Body of pancreas (tissue), 4 donors: ENCODE measurements around the gene NGLY1. TPM values are rescaled to one million over a fixed set of nuclear protein-coding genes. Genes with fewer than 3 reads are reported as not detected.

ENCODE experiments used
- ATAC-seq: fragments of 150-250 bp; one replicate; pipeline ENCODE4 v1.9.1; 2016
- DNase-seq, 4 donors: peaks; one replicate each; pipeline ENCODE4 v3.0.0-alpha.2; 2019
- H3K27ac ChIP-seq, 4 donors: fragments of 200-600 bp; sonication (generic); 1 replicate in 3 of 4; 2 replicates in 1 of 4; pipeline versions ENCODE4 v1.5.1 to v1.6.1; 2016 to 2019; ENCODE audit warnings: mild to moderate bottlenecking in 1 of 4, mixed read lengths in 1 of 4, moderate library complexity in 1 of 4
- H3K27me3 ChIP-seq, 2 donors: fragments of 200-600 bp; sonication (generic); one replicate each; pipeline ENCODE4 v1.6.0; 2016; ENCODE audit warnings: mild to moderate bottlenecking in 1 of 2
- H3K36me3 ChIP-seq, 2 donors: fragments of 200-600 bp; sonication (generic); replicated peaks in 1 of 2; 2 replicates each; pipeline ENCODE4 v1.5.1; 2016; ENCODE audit warnings: low read depth in 2 of 2; ENCODE audit not compliant: insufficient read depth in 1 of 2
- H3K4me1 ChIP-seq: fragments of 200-600 bp; sonication (generic); one replicate; pipeline ENCODE4 v1.6.0; 2016
- H3K4me3 ChIP-seq, 2 donors: fragments of 200-600 bp; sonication (generic); 1 replicate in 1 of 2; 2 replicates in 1 of 2; pipeline ENCODE4 v1.5.1; 2016 to 2019
- H3K9me3 ChIP-seq, 3 donors: fragments of 200-600 bp; sonication (generic); 1 replicate in 2 of 3; 2 replicates in 1 of 3; pipeline ENCODE4 v1.5.1; 2016
- POLR2A ChIP-seq, 3 donors: fragments of 450-650 bp; IDR thresholded peaks; one replicate each; pipeline ENCODE4 v1.6.1; 2016; ENCODE audit warnings: antibody characterized with exemption in 3 of 3, mild to moderate bottlenecking in 2 of 3
- WGBS, 2 donors: methylation state at CpG; one replicate each; pipeline ENCODE4 v1.1.5; 2017; 5-methylcytosine and 5-hydroxymethylcytosine counted together
- intact Hi-C: fragments of 100-400 bp; cut with DNase I; formaldehyde crosslinking; loops from one replicate; pipeline ENCODE4 v1.15.1; 2023
- total RNA-seq, 2 donors: library from RNA; depleted of rRNA; stranded (reverse); fragments of >200 nt; gene quantifications; one replicate each; pipeline ENCODE4 v1.1.0, GENCODE V29; 2016
- TF ChIP-seq, protein P1 (sequence below), 7 experiments: fragments of 450-650 bp in 4 of 7; fragments of 200-600 bp in 3 of 7; sonication (generic) in 3 of 7; IDR thresholded peaks; one replicate each; pipeline ENCODE4 v1.5.1; 2016 to 2019; ENCODE audit warnings: antibody characterized with exemption in 7 of 7

NGLY1 gene
- total RNA-seq, 2 donors from 2014 or later = 26.2 to 42.2 TPM

DNA sequence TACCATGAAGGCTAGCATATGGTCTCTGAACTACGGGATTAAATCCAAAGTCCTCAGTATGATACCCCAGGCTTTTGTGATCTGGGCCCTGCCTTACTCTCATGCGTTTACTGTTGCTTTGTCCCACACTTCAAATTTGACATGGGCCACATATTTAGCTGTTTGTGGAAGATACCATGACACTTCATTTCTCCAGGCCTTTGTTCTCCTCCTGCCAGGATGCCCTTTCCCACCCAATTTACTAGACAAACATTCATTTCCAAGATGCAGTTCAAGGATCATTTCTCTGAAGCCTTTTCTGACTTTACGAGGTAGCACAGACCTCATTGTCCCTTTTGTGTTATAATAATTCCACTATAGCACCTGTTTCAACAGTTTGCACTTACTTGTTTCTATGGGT, 4.4 kb upstream of the NGLY1 start:
- H3K4me3 ChIP-seq = no peak overlapping the region
- no peak for ATAC-seq
- H3K9me3 ChIP-seq = no peaks in the 10 kb centered on the region
- H3K36me3 ChIP-seq = no peaks in the 10 kb centered on the region
- DNase-seq = no peak
- TF ChIP-seq, protein P1, sequence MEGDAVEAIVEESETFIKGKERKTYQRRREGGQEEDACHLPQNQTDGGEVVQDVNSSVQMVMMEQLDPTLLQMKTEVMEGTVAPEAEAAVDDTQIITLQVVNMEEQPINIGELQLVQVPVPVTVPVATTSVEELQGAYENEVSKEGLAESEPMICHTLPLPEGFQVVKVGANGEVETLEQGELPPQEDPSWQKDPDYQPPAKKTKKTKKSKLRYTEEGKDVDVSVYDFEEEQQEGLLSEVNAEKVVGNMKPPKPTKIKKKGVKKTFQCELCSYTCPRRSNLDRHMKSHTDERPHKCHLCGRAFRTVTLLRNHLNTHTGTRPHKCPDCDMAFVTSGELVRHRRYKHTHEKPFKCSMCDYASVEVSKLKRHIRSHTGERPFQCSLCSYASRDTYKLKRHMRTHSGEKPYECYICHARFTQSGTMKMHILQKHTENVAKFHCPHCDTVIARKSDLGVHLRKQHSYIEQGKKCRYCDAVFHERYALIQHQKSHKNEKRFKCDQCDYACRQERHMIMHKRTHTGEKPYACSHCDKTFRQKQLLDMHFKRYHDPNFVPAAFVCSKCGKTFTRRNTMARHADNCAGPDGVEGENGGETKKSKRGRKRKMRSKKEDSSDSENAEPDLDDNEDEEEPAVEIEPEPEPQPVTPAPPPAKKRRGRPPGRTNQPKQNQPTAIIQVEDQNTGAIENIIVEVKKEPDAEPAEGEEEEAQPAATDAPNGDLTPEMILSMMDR (IDR thresholded peaks at IDR 0.05) = no peak
- no peak for TF ChIP-seq POLR2A (IDR thresholded peaks at IDR 0.05)
- intact Hi-C loops = loop anchor here (10.0 kb wide), 1 partner anchor 113 kb away; no protein-coding TSS in a partner anchor
- peaks cover 53% of the 10 kb centered on the region for H3K4me1 ChIP-seq
- WGBS, 2 donors = 52 to 58% methylated on average over 3 of the region's 3 CpGs
- H3K27me3 ChIP-seq = no peaks in the 10 kb centered on the region
- H3K27ac ChIP-seq = peak overlapping the region in 1 of 4 donors; percentile 15

DNA sequence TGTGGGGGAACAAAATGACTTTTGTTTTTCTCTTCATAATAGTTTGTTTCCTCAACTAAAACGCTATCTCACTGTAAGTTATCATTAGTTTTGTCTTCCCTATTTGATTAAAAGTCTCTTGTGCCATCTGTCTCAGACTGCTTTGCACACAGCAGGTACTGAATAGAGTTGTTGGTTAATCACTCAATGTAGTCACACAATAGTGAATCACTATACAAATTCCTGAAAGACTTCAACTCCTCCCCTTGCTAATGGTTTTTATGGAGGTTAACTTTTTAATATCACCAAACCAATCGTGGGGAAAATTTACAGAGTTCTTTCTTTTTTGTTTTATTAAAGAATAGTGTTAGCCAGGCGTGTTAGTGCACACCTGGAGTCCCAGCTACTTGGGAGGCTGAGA, 2.6 kb upstream of the NGLY1 start:
- ATAC-seq = no peak
- 65 to 80% methylated on average over 3 of the region's 3 CpGs for WGBS, 2 donors
- peaks cover 52% of the 10 kb centered on the region for H3K4me1 ChIP-seq

DNA sequence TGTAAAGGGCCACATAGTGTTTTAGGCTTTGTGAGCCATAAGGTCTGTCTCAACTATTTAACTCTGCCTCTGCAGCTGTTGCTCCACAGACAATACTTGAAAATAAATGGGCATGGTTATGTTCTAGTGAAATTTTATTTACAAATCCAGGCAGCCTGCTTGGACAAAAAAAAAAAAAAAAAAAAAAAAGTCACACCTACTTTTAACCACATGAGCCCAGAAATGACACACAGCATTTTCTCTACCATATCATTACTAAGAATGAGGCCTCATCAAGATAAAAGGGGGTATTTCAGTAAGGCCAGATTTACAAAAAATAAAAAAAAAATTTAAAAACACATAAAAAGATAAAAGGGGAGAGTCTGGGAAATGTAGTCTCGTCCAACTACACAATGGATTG, 1.7 kb upstream of the NGLY1 start:
- Histone ChIP-seq H3K4me3 (no peak overlapping the region), H3K4me1 (peaks cover 55% of the 10 kb centered on the region), H3K27me3 (no peaks in the 10 kb centered on the region), H3K9me3 (no peaks in the 10 kb centered on the region), H3K36me3 (no peaks in the 10 kb centered on the region), H3K27ac (no peak overlapping the region)
- TF ChIP-seq, protein P1 (IDR thresholded peaks at IDR 0.05) = no peak
- TF ChIP-seq POLR2A (IDR thresholded peaks at IDR 0.05) = no peak
- WGBS, 2 donors = 87 to 95% methylated on average over 1 of the region's 1 CpG
- no peak for ATAC-seq
- DNase-seq = no peak
- intact Hi-C loops = loop anchor here (10.0 kb wide), 1 partner anchor 110 kb away; no protein-coding TSS in a partner anchor

More for the DNA sequence above, 2.6 kb upstream of the NGLY1 start:
- H3K27me3 ChIP-seq = no peaks in the 10 kb centered on the region
- no peak overlapping the region for H3K27ac ChIP-seq
- no peaks in the 10 kb centered on the region for H3K9me3 ChIP-seq
- intact Hi-C loops = loop anchor here (10.0 kb wide), 1 partner anchor 111 kb away; no protein-coding TSS in a partner anchor
- DNase-seq = no peak
- H3K36me3 ChIP-seq = no peaks in the 10 kb centered on the region
- TF ChIP-seq POLR2A (IDR thresholded peaks at IDR 0.05) = no peak
- TF ChIP-seq, protein P1 (IDR thresholded peaks at IDR 0.05) = no peak
- H3K4me3 ChIP-seq = no peak overlapping the region

DNA sequence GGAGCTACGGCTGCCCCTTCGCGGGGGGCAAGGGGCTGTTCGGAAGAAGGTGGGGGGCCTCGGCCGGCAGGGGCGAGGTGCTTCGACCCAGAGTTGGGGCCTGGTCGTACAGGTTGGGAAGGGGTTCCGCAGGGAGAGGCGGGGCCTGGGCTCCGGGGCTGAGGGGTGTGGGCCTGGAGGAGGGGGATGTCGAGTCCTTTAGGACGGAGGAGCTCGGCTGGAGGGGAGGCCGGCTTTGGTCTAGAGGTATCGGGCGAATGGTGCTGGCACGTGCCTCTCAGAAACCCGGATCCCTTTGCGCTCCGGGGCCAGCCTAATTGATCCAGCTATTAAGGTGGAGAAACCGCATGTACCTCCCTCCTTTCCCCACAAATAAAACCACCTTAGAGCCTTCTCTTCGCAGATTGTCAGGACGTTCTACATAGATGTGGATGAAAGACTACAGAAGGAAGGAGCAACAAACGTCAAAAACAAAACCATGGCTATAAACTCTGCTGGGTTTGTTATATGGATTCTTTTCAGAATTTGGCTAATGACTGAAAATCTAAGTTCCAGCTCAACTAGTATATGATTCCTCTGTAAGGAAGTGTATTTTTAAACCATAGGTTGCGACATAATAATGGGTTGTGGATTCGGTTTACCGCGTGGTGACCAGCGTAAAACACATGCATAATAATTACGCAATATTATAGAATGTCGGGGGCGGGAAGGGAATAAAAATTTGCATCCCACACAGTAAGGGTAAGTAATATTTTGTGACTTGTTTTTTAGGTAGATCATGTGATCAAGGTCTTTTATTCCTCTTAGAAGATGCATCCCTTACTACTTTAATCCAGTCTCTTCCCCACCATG, 644 bp upstream of the NGLY1 start:
- peaks cover 52% of the 10 kb centered on the region for H3K4me1 ChIP-seq
- no peaks in the 10 kb centered on the region for H3K36me3 ChIP-seq
- no peaks in the 10 kb centered on the region for H3K9me3 ChIP-seq
- H3K27ac ChIP-seq = peak overlapping the region; percentile 79 to 91 (median 83)
- WGBS, 2 donors = 16 to 20% methylated on average over 27 of the region's 34 CpGs
- H3K4me3 ChIP-seq = peak overlapping the region; percentile 54 to 88
- TF ChIP-seq, protein P1 (IDR thresholded peaks at IDR 0.05) = no peak
- TF ChIP-seq POLR2A (IDR thresholded peaks at IDR 0.05) = no peak
- DNase-seq (peak in 2 of 4 donors; percentile 51 to 66), ATAC-seq (peak; percentile 41)
- intact Hi-C loops = loop anchor here (10.0 kb wide), 1 partner anchor 109 kb away; no protein-coding TSS in a partner anchor
- H3K27me3 ChIP-seq = no peaks in the 10 kb centered on the region
